NCI-H2081 (cell line): ENCODE measurements around the gene IPO13.

Experiments
- DNase-seq, 2 experiments: peaks; one replicate each; lab custom pipeline; 2025; lab: John Stamatoyannopoulos, UW

The IPO13 gene

DNA sequence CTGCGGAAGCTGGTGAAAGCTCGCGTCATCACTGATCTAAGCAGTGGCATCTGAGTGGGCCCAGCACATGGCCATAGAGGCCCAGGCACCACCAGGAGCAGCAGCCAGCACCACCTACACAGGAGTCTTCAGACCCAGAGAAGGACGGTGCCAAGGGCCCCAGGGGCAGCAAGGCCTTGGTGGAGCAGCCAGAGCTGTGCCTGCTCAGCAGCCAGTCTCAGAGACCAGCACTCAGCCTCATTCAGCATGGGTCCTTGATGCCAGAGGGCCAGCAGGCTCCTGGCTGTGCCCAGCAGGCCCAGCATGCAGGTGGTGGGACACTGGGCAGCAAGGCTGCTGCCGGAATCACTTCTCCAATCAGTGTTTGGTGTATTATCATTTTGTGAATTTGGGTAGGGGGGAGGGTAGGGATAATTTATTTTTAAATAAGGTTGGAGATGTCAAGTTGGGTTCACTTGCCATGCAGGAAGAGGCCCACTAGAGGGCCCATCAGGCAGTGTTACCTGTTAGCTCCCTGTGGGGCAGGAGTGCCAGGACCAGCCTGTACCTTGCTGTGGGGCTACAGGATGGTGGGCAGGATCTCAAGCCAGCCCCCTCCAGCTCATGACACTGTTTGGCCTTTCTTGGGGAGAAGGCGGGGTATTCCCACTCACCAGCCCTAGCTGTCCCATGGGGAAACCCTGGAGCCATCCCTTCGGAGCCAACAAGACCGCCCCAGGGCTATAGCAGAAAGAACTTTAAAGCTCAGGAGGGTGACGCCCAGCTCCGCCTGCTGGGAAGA is 16.4 kb upstream of the IPO13 start:
- peak; percentile 31 to 33 for DNase-seq

DNA sequence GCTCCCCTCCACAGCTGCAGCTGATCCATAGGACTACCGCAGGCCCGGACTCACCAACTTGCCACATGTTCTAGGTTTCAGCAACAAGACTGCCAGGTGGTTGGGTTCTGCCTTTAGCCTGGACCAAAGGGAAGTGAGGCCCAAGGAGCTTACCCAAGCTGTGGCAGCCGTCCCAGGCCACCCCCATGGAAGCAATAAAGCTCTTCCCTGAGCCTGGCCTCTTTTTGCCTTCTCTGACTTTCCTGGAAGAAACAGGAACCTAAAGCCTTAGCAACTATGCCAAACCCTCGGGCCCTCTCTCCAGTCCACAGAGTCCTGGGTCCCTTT is 15.8 kb upstream of the IPO13 start:
- DNase-seq = no peak

DNA sequence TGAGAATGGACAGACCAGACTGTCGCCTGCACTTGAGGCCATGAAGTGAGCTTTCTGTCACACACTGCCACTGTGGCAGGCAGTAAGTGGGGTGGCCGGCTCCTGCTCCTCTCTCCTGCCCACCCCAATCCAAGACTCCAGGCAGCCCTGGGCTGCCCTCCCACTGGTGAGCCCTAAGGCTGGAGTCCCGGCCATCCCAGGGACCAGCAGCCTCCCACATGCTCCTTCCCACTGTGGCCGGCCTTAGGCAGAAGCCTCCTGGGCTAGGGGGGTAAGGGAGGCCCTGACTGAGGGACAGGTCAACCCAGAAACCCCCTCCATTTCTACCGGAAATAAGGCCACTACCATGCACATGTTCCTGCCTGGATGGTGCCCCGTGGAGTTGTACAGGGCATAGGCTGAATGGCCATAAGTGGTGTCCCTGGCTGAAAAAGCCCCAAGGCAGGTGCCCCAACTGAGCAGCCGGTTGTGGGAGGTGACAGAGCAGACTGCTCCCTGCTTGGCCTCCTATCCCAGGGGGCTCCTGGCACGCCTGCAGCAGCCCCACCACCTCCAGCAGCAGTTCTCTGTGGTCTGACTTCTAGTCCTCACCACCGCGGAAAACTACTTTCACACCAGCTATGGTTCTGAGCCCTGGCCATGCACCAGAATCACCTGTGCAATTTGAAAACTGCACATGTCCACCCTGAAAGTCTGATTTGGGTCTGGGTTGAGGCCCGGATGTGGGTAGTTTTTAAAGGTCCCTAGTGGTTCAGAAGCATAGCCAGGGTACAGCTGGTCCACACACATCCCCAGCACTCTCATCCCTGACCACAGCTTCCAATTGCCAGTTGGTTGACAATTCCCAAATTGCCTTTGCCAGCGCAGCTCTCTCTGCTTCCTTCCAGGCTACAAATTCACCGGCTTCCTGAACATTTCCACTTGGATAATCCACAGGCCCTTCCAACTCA is 14.8 kb upstream of the IPO13 start:
- DNase-seq = no peak

DNA sequence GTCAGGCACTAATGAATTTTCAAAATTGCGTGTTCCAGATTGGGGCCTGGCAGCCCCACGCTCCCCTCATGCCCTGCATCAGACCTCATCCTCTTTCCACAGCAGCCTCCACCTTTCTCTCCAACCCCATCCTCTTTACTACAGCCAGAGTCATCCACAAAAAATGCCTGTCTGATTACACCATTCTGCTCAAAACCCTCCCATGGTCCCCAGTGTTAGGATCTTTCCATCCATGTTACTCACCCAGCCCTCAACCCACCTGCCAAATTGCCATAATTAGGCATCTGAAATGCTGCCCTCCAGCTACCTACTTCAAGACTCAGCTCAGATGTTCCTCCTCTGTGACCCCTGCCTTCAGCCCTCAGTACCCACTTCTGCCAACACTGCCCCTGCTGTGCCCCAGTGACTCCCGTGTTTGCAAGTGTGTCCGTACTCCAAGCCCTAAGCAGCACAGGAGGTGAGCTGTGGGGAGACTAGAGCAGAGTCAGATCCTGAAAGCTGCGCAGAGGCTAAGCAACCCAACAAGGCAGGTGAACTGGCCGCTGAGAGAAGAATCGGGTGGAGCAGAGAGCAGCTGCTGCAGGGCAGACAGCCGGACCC is 13.9 kb upstream of the IPO13 start:
- DNase-seq = no peak

DNA sequence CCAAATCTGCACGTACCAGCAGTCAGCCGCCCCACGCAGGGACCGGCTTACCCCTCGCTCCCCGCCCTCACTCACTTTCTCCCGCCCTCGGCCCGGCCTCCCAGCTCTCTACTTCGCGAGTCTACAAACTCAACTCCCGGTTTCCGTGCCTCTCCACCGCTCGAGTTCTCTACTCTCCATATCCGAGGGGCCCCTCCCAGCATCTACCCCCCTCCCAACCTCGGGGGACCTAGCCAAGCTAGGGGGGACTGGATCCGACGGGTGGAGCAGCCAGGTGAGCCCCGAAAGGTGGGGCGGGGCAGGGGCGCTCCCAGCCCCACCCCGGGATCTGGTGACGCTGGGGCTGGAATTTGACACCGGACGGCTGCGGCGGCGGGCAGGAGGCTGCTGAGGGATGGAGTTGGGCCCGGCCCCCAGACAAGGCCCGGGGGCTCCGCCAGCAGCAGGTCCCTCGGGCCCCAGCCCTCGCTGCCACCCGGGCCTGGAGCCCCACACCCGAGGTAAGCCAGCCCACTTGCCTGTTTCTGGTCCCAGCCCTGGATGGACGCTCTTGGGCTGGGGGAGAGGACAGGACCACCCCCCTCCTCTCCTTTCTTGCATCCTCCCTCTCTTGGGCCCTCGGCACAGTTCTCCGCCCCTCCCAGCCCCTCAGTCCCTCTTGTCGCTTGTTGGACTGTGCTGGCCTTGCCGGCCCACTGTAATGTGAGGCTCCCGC is 13.2 kb upstream of the IPO13 start, which contains the start of gene ARTN:
TSS of gene ARTN (plus strand) at position 416 of the 715 bp plus-strand sequence. CDS start 1,856 bp downstream, outside the sequence.
- no peak for DNase-seq

DNA sequence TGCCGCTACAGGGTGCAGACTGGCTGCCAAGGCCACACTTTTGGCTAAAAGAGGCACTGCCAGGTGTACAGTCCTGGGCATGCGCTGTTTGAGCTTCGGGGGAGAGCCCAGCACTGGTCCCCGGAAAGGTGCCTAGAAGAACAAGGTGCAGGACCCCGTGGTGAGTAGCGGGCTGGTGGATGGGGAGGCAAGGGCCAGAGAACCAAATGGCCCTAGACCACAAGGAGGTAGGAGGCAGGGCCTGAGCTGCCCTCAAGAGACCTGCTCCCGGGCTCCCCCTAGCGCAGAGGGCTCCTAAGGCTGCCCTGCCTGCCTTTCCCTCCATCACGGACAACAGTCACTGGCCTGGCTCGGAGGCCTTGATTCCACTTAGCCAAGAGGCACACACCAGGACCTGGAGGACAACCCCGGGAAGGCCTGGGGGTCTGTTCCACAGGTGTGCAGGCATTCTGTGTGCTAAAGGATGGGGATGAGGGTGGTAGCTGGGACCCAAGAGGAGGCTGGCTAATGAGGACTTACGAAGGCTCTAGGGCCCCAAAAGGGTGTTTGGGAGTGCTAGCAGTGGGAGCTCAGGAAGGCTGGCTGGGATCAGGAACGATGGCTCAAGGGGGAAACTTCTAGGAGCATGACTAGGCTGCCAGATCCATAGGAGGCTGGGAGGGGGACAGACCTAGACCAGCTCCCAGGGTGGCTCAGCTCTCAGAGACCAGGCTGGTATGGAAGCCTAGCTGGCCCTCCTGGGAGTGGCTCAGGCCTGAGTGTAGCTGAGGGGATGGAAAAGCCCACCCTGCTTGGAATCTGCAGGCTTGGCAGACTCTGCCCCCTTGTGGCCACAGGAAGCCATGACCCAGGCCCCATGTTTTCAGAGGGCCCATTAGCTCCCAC is 12.4 kb upstream of the IPO13 start:
- DNase-seq = peak; percentile 70 to 72

GRCh38 chr1:43934986-43935324 is 11.8 kb upstream of the IPO13 start:
- no peak for DNase-seq

DNA sequence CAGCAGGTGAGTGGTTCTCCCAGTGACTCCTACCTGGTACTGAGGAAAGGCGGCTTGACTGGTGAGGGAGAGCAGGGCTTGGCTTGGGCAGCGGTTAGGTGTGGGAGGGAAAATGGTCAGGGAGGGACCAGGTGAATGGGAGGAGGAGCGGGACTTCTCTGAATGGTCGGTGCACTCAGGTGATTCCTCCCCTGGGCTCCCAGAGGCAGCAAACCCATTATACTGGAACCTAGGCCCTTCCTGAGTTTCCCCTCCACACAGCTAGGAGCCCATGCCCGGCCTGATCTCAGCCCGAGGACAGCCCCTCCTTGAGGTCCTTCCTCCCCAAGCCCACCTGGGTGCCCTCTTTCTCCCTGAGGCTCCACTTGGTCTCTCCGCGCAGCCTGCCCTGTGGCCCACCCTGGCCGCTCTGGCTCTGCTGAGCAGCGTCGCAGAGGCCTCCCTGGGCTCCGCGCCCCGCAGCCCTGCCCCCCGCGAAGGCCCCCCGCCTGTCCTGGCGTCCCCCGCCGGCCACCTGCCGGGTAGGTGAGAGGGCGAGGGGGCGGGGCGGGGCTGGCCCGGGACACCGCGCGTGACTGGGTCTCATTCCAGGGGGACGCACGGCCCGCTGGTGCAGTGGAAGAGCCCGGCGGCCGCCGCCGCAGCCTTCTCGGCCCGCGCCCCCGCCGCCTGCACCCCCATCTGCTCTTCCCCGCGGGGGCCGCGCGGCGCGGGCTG is 10.9 kb upstream of the IPO13 start:
- DNase-seq = peak; percentile 33 to 45

DNA sequence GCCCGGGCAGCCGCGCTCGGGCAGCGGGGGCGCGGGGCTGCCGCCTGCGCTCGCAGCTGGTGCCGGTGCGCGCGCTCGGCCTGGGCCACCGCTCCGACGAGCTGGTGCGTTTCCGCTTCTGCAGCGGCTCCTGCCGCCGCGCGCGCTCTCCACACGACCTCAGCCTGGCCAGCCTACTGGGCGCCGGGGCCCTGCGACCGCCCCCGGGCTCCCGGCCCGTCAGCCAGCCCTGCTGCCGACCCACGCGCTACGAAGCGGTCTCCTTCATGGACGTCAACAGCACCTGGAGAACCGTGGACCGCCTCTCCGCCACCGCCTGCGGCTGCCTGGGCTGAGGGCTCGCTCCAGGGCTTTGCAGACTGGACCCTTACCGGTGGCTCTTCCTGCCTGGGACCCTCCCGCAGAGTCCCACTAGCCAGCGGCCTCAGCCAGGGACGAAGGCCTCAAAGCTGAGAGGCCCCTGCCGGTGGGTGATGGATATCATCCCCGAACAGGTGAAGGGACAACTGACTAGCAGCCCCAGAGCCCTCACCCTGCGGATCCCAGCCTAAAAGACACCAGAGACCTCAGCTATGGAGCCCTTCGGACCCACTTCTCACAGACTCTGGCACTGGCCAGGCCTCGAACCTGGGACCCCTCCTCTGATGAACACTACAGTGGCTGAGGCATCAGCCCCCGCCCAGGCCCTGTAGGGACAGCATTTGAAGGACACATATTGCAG is 10.2 kb upstream of the IPO13 start:
- peak; percentile 52 to 62 for DNase-seq

DNA sequence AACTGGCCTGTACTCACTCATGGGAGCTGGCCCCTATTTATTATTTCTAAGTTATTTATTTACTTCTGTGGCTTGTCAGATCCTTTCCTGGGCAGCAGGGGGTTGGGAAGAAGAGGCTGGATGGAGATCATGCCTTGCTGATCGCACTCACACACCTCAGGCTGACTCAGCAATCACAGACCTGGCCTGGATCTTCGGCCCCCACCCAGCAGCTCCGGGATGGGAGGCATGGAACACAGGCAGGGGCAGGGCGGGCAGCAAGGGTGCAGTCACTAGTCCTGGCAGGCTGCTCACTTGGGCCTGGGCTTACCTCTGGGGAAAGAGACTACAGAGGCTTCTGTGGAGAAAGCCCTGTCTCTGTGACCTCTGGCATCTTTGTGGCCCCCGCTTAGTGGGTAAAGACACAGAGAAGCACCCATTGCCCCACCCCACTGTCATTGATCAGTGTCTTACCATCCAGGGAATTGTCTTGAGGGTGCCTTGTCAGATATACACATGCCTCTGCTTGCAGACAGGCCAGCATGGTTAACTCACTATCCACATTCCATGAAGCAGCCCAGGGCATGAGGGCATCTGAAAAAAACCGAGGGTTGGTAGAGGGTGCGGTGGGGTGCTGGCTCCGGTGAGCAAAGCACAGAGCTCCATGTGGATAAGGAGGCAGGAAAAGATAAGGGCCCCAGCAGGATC is 9.4 kb upstream of the IPO13 start:
- no peak for DNase-seq

DNA sequence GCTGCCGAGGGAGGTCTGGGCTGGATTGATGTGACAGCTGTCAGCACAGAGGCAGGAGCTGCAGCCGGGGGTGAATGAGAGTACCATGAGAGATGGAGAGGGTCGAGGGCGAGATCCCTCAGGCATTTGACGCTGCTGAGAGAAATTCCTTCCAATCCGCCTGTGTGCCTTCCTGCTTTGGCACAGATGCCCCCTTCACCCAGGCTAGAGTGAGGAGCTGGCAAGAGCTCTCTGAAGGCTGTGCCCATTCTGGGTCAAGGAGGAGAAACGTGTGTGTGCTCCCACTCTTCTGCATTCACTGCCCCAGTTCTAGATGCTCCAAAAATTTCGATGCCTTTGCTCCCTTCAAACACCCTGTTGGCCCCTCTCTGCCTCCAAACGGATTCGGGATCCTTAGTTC is 8.4 kb upstream of the IPO13 start:
- DNase-seq = no peak

GRCh38 chr1:43938892-43939587 is 7.7 kb upstream of the IPO13 start:
- no peak for DNase-seq

- no peak for DNase-seq
Observed at GRCh38 chr1:43942411-43942810, 4.3 kb upstream of the IPO13 start.

DNA sequence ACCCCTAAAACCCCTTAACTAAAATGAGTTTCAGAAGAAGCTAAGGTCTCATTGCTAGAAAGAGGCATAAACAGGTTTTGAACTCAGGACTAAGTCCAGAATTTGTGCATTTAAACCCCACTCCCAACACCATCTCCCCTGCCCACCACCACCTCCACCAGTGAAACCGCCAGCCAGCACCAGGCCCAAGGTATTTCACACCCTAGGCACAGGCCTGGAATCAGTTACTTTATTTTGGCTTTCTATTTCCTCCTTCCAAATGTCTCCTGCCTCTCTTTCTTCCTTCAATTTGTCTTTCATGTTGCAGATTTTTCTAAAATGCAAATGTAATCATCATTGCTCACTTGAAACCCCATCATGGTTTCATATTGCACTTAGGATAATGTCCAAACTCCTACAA is 1.9 kb upstream of the IPO13 start:
- DNase-seq = no peak

DNA sequence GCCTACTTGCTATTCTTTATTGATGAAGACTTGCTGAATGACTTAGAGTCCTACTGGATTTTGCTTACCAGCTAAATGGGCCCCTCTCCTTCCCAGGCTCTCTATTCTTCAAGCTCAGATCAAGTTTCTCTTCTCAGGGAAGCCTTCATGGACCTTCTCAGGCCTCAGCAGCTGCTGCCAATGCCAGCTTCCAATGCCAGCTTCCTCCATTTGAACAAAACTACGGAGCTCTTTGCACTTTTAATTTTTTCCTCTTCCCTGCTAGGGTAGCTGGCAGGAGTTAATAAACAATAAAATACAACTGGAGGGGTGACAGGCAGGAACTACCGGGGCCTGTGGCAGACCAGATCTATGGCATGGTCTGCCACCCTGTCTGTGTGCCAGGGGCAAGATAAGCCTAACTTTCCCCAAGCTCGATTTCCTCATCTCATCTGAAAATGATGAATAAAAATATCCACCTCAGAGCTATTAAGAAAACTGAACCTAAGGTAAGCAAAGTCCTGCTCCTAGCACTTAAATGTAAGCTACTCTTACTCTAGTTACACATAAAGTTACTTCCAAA is 995 bp upstream of the IPO13 start:
- no peak for DNase-seq

GRCh38 chr1:43947061-43947873 is 517 bp downstream of the IPO13 start:
- no peak for DNase-seq

DNA sequence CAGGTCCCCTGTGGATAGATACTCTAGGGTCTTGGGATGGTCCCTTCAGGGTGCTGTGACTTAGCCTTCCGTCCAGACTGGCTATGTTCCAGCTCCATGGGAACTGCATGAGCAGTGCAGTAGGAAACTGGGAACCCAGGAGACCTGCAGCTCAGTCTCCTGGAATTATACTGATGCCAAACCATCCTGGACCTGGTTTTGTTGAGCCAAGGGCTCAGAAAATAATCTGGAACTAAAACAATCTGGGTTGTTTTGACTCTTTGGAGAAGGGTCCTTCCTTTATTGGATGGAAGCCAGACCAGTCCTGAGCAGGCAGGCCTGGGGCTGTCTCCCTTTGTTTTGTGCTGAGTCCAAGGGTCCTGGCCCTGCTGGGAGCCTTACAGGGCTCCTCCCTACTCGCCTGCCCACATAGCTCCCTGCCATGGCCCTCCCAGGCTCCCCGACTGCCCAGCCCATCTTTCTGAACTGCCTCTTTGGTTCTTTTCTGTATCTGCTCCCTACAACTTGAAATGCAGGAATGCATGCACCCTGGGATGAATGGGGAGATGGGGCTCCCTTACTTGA is 1.2 kb downstream of the IPO13 start:
- DNase-seq = peak in 1 of 2 experiments; percentile 24
